Liver (tissue), 9 donors: ENCODE data around the gene TJP3. TPM values are rescaled to one million over a fixed set of nuclear protein-coding genes. Genes with fewer than 3 reads are reported as not detected.

Experiments used
- DNase-seq: peaks from one replicate; pipeline ENCODE4 v3.0.0-alpha.2; 2017; ENCODE audit warnings: low spot score
- H3K27ac ChIP-seq, 2 donors: one replicate each; pipeline ENCODE4 v1.7.0; 2013; ENCODE audit warnings: inconsistent platforms in 2 of 2, low read length in 2 of 2, control low read depth in 1 of 2, low read depth in 1 of 2, mild to moderate bottlenecking in 1 of 2
- H3K27me3 ChIP-seq, 4 donors: one replicate each; pipeline versions ENCODE4 v1.6.1 to v1.7.0; 2013; ENCODE audit warnings: low read length in 3 of 4, inconsistent platforms in 1 of 4, mild to moderate bottlenecking in 1 of 4, moderate library complexity in 1 of 4; ENCODE audit not compliant: control insufficient read depth in 4 of 4, insufficient read depth in 4 of 4
- H3K36me3 ChIP-seq, 4 donors: one replicate each; pipeline versions ENCODE4 v1.6.1 to v1.7.0; 2013; ENCODE audit warnings: low read length in 3 of 4, mild to moderate bottlenecking in 3 of 4, low read depth in 1 of 4, moderate library complexity in 1 of 4; ENCODE audit not compliant: control insufficient read depth in 4 of 4, insufficient read depth in 3 of 4
- H3K4me1 ChIP-seq, 4 donors: one replicate each; pipeline versions ENCODE4 v1.6.1 to v1.7.0; 2013; ENCODE audit warnings: low read length in 3 of 4, mild to moderate bottlenecking in 3 of 4, moderate library complexity in 1 of 4; ENCODE audit not compliant: control insufficient read depth in 4 of 4, insufficient read depth in 4 of 4
- H3K4me3 ChIP-seq, 3 donors: one replicate each; pipeline versions ENCODE4 v1.6.1 to v1.7.0; 2013; ENCODE audit warnings: low read length in 3 of 3, control low read depth in 1 of 3, low read depth in 1 of 3, mild to moderate bottlenecking in 1 of 3
- H3K9ac ChIP-seq, 2 donors: one replicate each; pipeline ENCODE4 v1.7.0; 2013; ENCODE audit warnings: low read length in 2 of 2, mild to moderate bottlenecking in 2 of 2, moderate library complexity in 2 of 2, control low read depth in 1 of 2, low read depth in 1 of 2
- H3K9me3 ChIP-seq, 4 donors: one replicate each; pipeline versions ENCODE4 v1.6.1 to v1.7.0; 2013; ENCODE audit warnings: low read length in 3 of 4; ENCODE audit not compliant: control insufficient read depth in 4 of 4
- EGR1 ChIP-seq, 2 donors: IDR thresholded peaks; 2 replicates each; pipeline ENCODE4 v1.6.1; 2016 to 2018; ENCODE audit warnings: antibody characterized with exemption in 2 of 2, low read depth in 2 of 2
- FOXA1 ChIP-seq: IDR thresholded peaks from 2 replicates; pipeline ENCODE4 v1.6.1; 2016; ENCODE audit warnings: antibody characterized with exemption
- FOXA2 ChIP-seq: IDR thresholded peaks from 2 replicates; pipeline ENCODE4 v1.6.1; 2016; ENCODE audit warnings: antibody characterized with exemption
- GABPA ChIP-seq, 2 donors: IDR thresholded peaks in 1 of 2; conservative IDR thresholded peaks in 1 of 2; 2 replicates each; pipeline ENCODE4 v1.6.1; 2016; ENCODE audit warnings: antibody characterized with exemption in 2 of 2, mild to moderate bottlenecking in 1 of 2, moderate library complexity in 1 of 2
- HNF4A ChIP-seq, 2 donors: conservative IDR thresholded peaks; 2 replicates each; pipeline ENCODE4 v1.6.1; 2016; ENCODE audit warnings: antibody characterized with exemption in 2 of 2, mild to moderate bottlenecking in 2 of 2
- HNF4G ChIP-seq: IDR thresholded peaks from 2 replicates; pipeline ENCODE4 v1.6.1; 2016; ENCODE audit warnings: antibody characterized with exemption
- JUND ChIP-seq, 2 donors: IDR thresholded peaks; 2 replicates each; pipeline ENCODE4 v1.6.1; 2016; ENCODE audit warnings: antibody characterized with exemption in 2 of 2
- NR2F2 ChIP-seq: IDR thresholded peaks from 2 replicates; pipeline ENCODE4 v1.6.1; 2016; ENCODE audit warnings: antibody characterized with exemption
- RAD21 ChIP-seq, 2 donors: IDR thresholded peaks; 2 replicates each; pipeline ENCODE4 v1.6.1; 2016; ENCODE audit warnings: antibody characterized with exemption in 2 of 2, mild to moderate bottlenecking in 2 of 2
- RXRA ChIP-seq, 2 donors: IDR thresholded peaks; 2 replicates each; pipeline ENCODE4 v1.6.1; 2017 to 2018; ENCODE audit warnings: antibody characterized with exemption in 2 of 2, mild to moderate bottlenecking in 1 of 2
- SP1 ChIP-seq: IDR thresholded peaks from 2 replicates; pipeline ENCODE4 v1.6.1; 2018; ENCODE audit warnings: antibody characterized with exemption, mild to moderate bottlenecking
- TAF1 ChIP-seq: conservative IDR thresholded peaks from 2 replicates; pipeline ENCODE4 v1.6.1; 2016; ENCODE audit warnings: antibody characterized with exemption, mild to moderate bottlenecking
- YY1 ChIP-seq: IDR thresholded peaks from 2 replicates; pipeline ENCODE4 v1.6.1; 2016; ENCODE audit warnings: antibody characterized with exemption, mild to moderate bottlenecking
- WGBS: extraction: QIAGEN DNeasy Blood & Tissue Kit; methylation state at CpG from one replicate; pipeline ENCODE4 v1.1.7; 2013; 5-methylcytosine and 5-hydroxymethylcytosine counted together
- polyA plus RNA-seq, 2 donors: library from polyadenylated mRNA; stranded (reverse) in 1 of 2; unstranded in 1 of 2; fragments of 200-250 nt in 1 of 2; fragments of >200 nt in 1 of 2; fragmentation: Nextera tagmentation in 1 of 2; extraction: Ambion mirVana in 1 of 2; gene quantifications; one replicate each; pipeline versions ENCODE4 v1.2.1 to v1.2.3, GENCODE V29; 2013 to 2015
- total RNA-seq, 2 donors: library from RNA; depleted of rRNA; stranded (reverse); fragments of >200 nt; gene quantifications; one replicate each; pipeline ENCODE4 v1.2.3, GENCODE V29; 2014
- TF ChIP-seq, protein P1 (sequence below): IDR thresholded peaks from 2 replicates; pipeline ENCODE4 v1.6.1; 2016; ENCODE audit warnings: antibody characterized with exemption
- TF ChIP-seq, protein P2 (sequence below): IDR thresholded peaks from 2 replicates; pipeline ENCODE4 v1.6.1; 2016; ENCODE audit warnings: antibody characterized with exemption
- TF ChIP-seq, protein P3 (sequence below): IDR thresholded peaks from 2 replicates; pipeline ENCODE4 v1.6.1; 2016; ENCODE audit warnings: antibody characterized with exemption, mild to moderate bottlenecking
- TF ChIP-seq, protein P4 (sequence below): fragments of 150-350 bp; IDR thresholded peaks from 2 replicates; pipeline ENCODE4 v1.5.1; 2017; ENCODE audit warnings: improper control_type of control experiment, low read depth, low read length; ENCODE audit not compliant: missing input control
- TF ChIP-seq, protein P5 (sequence below): IDR thresholded peaks from 2 replicates; pipeline ENCODE4 v1.6.1; 2016; ENCODE audit warnings: antibody characterized with exemption
- donor health status: healthy.
- donor health status: healthy.
- donor health status: healthy.
- donor health status: healthy.
- donor health status: healthy.

Gene TJP3
- total and polyA plus RNA-seq, 4 donors: 6.0 to 9.8 (median 6.7) TPM

DNA sequence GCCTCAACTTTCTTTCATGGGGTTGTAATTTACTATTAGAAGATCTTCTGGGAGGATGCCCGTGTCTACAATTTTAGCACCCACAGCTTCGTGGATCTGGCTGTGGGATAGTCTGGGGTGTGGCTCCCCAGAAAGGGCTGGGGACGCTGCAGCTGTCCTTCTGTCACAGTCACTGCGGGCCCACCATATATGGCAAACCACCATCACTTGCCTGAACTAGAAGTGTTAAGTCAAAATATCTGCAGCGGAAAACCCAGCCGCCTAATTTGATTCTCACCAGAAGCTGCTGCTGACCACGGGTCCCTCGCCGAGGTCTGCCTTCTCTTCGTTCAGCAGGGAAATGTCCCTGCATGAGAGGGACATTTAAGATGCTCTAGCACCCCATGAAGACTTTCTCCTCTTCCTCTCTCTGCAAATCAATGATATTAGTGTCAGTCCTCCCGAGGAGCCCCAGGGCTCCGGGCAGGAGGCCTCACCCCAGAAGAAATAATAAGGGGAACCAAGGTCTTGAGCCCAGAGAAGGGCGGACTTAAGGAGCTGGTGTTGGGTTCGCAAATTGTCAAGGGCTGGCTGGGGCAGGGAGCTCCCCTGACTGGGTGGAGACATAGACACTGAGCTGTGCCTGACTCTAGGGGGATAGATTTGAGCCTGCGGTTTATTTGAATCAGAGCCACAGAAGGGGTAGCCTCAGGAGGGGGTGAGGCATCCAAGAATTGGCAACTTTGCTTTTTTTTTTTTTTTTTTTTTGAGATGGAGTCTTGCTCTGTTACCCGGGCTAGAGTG lies 81.0 kb downstream of the TJP3 start:
- H3K27ac ChIP-seq: no peak overlapping the region
- H3K4me3 ChIP-seq: no peak overlapping the region
- H3K27me3 ChIP-seq: peaks cover 0 to 11% (median 0%) of the 10 kb centered on the region in 4 donors
- H3K9ac ChIP-seq: no peak overlapping the region
- no peak for DNase-seq
- H3K4me1 ChIP-seq: peaks cover 0 to 7% (median 1%) of the 10 kb centered on the region in 4 donors
- peaks cover 0 to 1% (median 0%) of the 10 kb centered on the region in 4 donors for H3K36me3 ChIP-seq
- WGBS: 53% methylated on average over 16 of the region's 16 CpGs
- H3K9me3 ChIP-seq: peaks cover 0 to 2% (median 0%) of the 10 kb centered on the region in 4 donors
- TF ChIP-seq, protein P1, sequence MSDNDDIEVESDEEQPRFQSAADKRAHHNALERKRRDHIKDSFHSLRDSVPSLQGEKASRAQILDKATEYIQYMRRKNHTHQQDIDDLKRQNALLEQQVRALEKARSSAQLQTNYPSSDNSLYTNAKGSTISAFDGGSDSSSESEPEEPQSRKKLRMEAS: no peak
- TF ChIP-seq NR2F2 (no peak), JUND (IDR thresholded peaks at IDR 0.05) (no peak), GABPA (IDR thresholded peaks at IDR 0.05 in 1 of 2, conservative IDR thresholded peaks at IDR 0.05 in 1 of 2) (no peak), HNF4A (conservative IDR thresholded peaks at IDR 0.05) (no peak), RAD21 (IDR thresholded peaks at IDR 0.05) (no peak), SP1 (no peak), EGR1 (IDR thresholded peaks at IDR 0.05; ENCODE audit: low read depth in 2 of 2) (no peak), FOXA2 (no peak), YY1 (no peak), HNF4G (no peak), FOXA1 (no peak), RXRA (IDR thresholded peaks at IDR 0.05) (no peak), TAF1 (no peak)
- TF ChIP-seq, protein P2, sequence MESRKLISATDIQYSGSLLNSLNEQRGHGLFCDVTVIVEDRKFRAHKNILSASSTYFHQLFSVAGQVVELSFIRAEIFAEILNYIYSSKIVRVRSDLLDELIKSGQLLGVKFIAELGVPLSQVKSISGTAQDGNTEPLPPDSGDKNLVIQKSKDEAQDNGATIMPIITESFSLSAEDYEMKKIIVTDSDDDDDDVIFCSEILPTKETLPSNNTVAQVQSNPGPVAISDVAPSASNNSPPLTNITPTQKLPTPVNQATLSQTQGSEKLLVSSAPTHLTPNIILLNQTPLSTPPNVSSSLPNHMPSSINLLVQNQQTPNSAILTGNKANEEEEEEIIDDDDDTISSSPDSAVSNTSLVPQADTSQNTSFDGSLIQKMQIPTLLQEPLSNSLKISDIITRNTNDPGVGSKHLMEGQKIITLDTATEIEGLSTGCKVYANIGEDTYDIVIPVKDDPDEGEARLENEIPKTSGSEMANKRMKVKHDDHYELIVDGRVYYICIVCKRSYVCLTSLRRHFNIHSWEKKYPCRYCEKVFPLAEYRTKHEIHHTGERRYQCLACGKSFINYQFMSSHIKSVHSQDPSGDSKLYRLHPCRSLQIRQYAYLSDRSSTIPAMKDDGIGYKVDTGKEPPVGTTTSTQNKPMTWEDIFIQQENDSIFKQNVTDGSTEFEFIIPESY: no peak
- TF ChIP-seq, protein P3, sequence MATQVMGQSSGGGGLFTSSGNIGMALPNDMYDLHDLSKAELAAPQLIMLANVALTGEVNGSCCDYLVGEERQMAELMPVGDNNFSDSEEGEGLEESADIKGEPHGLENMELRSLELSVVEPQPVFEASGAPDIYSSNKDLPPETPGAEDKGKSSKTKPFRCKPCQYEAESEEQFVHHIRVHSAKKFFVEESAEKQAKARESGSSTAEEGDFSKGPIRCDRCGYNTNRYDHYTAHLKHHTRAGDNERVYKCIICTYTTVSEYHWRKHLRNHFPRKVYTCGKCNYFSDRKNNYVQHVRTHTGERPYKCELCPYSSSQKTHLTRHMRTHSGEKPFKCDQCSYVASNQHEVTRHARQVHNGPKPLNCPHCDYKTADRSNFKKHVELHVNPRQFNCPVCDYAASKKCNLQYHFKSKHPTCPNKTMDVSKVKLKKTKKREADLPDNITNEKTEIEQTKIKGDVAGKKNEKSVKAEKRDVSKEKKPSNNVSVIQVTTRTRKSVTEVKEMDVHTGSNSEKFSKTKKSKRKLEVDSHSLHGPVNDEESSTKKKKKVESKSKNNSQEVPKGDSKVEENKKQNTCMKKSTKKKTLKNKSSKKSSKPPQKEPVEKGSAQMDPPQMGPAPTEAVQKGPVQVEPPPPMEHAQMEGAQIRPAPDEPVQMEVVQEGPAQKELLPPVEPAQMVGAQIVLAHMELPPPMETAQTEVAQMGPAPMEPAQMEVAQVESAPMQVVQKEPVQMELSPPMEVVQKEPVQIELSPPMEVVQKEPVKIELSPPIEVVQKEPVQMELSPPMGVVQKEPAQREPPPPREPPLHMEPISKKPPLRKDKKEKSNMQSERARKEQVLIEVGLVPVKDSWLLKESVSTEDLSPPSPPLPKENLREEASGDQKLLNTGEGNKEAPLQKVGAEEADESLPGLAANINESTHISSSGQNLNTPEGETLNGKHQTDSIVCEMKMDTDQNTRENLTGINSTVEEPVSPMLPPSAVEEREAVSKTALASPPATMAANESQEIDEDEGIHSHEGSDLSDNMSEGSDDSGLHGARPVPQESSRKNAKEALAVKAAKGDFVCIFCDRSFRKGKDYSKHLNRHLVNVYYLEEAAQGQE: no peak
- TF ChIP-seq, protein P4, sequence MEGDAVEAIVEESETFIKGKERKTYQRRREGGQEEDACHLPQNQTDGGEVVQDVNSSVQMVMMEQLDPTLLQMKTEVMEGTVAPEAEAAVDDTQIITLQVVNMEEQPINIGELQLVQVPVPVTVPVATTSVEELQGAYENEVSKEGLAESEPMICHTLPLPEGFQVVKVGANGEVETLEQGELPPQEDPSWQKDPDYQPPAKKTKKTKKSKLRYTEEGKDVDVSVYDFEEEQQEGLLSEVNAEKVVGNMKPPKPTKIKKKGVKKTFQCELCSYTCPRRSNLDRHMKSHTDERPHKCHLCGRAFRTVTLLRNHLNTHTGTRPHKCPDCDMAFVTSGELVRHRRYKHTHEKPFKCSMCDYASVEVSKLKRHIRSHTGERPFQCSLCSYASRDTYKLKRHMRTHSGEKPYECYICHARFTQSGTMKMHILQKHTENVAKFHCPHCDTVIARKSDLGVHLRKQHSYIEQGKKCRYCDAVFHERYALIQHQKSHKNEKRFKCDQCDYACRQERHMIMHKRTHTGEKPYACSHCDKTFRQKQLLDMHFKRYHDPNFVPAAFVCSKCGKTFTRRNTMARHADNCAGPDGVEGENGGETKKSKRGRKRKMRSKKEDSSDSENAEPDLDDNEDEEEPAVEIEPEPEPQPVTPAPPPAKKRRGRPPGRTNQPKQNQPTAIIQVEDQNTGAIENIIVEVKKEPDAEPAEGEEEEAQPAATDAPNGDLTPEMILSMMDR: no peak
- TF ChIP-seq, protein P5, sequence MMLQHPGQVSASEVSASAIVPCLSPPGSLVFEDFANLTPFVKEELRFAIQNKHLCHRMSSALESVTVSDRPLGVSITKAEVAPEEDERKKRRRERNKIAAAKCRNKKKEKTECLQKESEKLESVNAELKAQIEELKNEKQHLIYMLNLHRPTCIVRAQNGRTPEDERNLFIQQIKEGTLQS: no peak
